ENCODE results near the gene EGLN1. TPM values are rescaled to one million over a fixed set of nuclear protein-coding genes. Genes with fewer than 3 reads are reported as not detected.

Gene EGLN1
- total RNA-seq, 1 donor from 2014 or later = 47.8 TPM

- no peak for DNase-seq (ENCODE audit: low spot score in 2 of 2)
- Histone ChIP-seq H3K36me3 (no peaks in the 10 kb centered on the region), H3K27ac (no peak overlapping the region), H3K4me3 (no peak overlapping the region), H3K9me3 (no peaks in the 10 kb centered on the region), H3K4me1 (peaks cover 0 to 7% of the 10 kb centered on the region in 2 donors), H3K27me3 (no peaks in the 10 kb centered on the region)
- intact Hi-C loops (cut with DNase I) = no loop called here
- no peak for TF ChIP-seq CTCF (IDR thresholded peaks at IDR 0.05)
Measured at GRCh38 chr1:231381729-231382128, 40.4 kb downstream of the EGLN1 start.

- peaks cover 0 to under 1% of the 10 kb centered on the region in 2 donors for H3K4me1 ChIP-seq
- H3K4me3 ChIP-seq = no peak overlapping the region
- DNase-seq (ENCODE audit: low spot score in 2 of 2) = no peak
- no peaks in the 10 kb centered on the region for H3K36me3 ChIP-seq
- TF ChIP-seq CTCF (IDR thresholded peaks at IDR 0.05) = no peak
- H3K27ac ChIP-seq = no peak overlapping the region
- intact Hi-C loops (cut with DNase I) = no loop called here
- H3K27me3 ChIP-seq = no peaks in the 10 kb centered on the region
- no peaks in the 10 kb centered on the region for H3K9me3 ChIP-seq
Measured at GRCh38 chr1:231376875-231377549, 45.1 kb downstream of the EGLN1 start.

GRCh38 chr1:231376101-231376500 lies 46.0 kb downstream of the EGLN1 start:
- Histone ChIP-seq H3K27ac (no peak overlapping the region), H3K27me3 (no peaks in the 10 kb centered on the region), H3K9me3 (no peaks in the 10 kb centered on the region), H3K4me3 (no peak overlapping the region), H3K4me1 (no peaks in the 10 kb centered on the region), H3K36me3 (no peaks in the 10 kb centered on the region)
- DNase-seq (ENCODE audit: low spot score in 2 of 2) = no peak
- intact Hi-C loops (cut with DNase I) = no loop called here
- TF ChIP-seq CTCF (IDR thresholded peaks at IDR 0.05) = no peak

- Histone ChIP-seq H3K36me3 (peaks cover 0 to 3% of the 10 kb centered on the region in 2 donors), H3K9me3 (no peaks in the 10 kb centered on the region), H3K27ac (no peak overlapping the region), H3K4me1 (no peaks in the 10 kb centered on the region), H3K27me3 (no peaks in the 10 kb centered on the region), H3K4me3 (no peak overlapping the region)
- no peak for DNase-seq (ENCODE audit: low spot score in 2 of 2)
- intact Hi-C loops (cut with DNase I) = no loop called here
- TF ChIP-seq CTCF (IDR thresholded peaks at IDR 0.05) = no peak
Measured at GRCh38 chr1:231374394-231374793, 47.7 kb downstream of the EGLN1 start.

- intact Hi-C loops (cut with DNase I) = no loop called here
- no peaks in the 10 kb centered on the region for H3K27me3 ChIP-seq
- H3K9me3 ChIP-seq = no peaks in the 10 kb centered on the region
- no peak for TF ChIP-seq CTCF (IDR thresholded peaks at IDR 0.05)
- no peak overlapping the region for H3K27ac ChIP-seq
- no peaks in the 10 kb centered on the region for H3K4me1 ChIP-seq
- H3K36me3 ChIP-seq = peaks cover 6 to 8% of the 10 kb centered on the region in 2 donors
- no peak overlapping the region for H3K4me3 ChIP-seq
- DNase-seq (ENCODE audit: low spot score in 2 of 2) = no peak
Measured at GRCh38 chr1:231372501-231372900, 49.6 kb downstream of the EGLN1 start.

GRCh38 chr1:231369282-231369681 lies 52.8 kb downstream of the EGLN1 start:
- intact Hi-C loops (cut with DNase I) = no loop called here
- TF ChIP-seq CTCF (IDR thresholded peaks at IDR 0.05) = no peak
- H3K27ac ChIP-seq = no peak overlapping the region
- no peak overlapping the region for H3K4me3 ChIP-seq
- DNase-seq (ENCODE audit: low spot score in 2 of 2) = no peak
- H3K9me3 ChIP-seq = no peaks in the 10 kb centered on the region
- H3K36me3 ChIP-seq = peaks cover 6 to 13% of the 10 kb centered on the region in 2 donors
- no peaks in the 10 kb centered on the region for H3K27me3 ChIP-seq
- H3K4me1 ChIP-seq = no peaks in the 10 kb centered on the region

All from ascending aorta (tissue), 2 donors.